RCC 7860 (cell line): ENCODE results near the gene KIF5C.

Source experiments
- DNase-seq: peaks from one replicate; pipeline ENCODE4 v3.0.0-alpha.2; 2015; ENCODE audit warnings: low spot score
- FAIRE-seq: peaks from 2 replicates; lab custom pipeline; 2012; peaks lifted over from hg19 to GRCh38; lab: Jason Lieb, UNC

The KIF5C gene

DNA sequence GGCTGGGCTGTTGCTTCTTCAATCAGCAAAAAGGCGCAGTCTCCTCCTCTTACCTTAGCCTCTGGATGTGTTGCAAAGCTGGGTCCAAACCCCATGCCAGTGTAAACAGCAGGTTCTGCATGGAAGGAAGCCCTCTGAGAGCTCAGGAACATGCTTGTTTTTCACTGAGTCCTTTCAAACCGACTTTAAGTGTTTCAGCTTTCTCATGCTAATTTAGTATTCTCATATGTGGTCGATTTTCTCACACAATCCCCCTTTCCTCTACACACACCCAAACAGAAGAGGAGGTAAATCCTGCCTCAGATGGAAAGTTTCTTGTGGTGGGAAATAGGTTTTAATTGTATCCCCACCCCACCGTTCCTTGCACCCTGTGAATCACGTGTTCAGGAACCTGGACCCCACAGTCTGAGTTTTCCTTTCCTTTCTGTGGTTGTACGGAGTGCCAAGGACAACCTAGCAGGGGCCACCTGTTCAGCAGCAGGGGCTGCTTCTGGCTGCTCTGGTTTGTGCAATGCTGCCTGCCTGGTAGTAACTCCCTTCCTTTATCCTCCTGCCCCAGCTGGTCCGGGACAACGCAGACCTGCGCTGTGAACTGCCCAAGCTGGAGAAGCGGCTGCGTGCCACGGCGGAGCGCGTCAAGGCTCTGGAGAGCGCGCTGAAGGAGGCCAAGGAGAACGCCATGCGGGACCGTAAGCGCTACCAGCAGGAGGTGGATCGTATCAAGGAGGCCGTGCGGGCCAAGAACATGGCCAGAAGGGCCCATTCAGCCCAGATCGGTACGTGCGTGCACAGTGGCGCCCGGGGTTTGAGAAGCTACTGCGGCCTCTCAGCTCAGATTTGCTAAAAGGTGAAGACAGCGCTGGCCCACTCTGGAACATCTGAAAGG, 134.8 kb downstream of the KIF5C start:
- FAIRE-seq (no peak), DNase-seq (no peak)

DNA sequence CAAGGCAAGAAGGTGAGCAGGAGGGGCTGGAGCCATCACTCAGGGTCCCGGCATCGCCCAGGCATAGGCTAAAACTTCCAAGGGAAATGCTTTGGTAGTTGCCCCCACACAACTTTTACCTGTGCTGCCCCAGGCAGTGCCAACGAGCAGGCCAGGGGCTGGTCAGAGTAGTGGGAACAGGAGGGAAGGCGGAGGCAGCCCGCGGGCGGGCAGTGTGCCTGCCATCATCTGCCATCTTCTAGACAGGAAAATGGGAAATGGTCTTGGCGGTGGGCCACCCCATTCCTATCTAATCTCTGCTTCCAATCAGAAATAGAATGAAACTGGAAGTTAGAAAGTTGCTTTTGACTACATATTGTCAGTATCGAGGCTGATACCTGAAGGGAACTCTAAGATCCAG, 137.5 kb downstream of the KIF5C start:
- DNase-seq, result no peak
- FAIRE-seq, result no peak

DNA sequence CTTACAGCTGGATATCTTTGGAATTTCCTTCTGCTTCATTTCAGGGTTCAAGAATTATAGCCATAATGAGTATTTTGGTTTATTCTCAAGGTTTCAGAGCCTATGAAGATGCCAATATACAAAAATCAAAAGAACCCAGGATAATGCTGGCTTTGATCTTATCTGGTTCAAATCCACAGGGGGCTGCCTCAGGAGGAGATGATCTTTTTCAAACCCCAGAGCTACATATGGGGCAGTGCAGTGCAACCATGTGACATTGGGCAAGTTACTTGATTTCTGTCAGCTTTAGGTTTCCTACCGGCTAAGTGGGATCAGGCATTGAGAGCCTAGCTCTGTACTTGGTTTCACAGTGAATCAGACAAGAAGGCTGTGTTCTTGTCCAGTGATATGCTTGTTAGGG, 140.5 kb downstream of the KIF5C start:
- FAIRE-seq, result no peak
- DNase-seq, result no peak

DNA sequence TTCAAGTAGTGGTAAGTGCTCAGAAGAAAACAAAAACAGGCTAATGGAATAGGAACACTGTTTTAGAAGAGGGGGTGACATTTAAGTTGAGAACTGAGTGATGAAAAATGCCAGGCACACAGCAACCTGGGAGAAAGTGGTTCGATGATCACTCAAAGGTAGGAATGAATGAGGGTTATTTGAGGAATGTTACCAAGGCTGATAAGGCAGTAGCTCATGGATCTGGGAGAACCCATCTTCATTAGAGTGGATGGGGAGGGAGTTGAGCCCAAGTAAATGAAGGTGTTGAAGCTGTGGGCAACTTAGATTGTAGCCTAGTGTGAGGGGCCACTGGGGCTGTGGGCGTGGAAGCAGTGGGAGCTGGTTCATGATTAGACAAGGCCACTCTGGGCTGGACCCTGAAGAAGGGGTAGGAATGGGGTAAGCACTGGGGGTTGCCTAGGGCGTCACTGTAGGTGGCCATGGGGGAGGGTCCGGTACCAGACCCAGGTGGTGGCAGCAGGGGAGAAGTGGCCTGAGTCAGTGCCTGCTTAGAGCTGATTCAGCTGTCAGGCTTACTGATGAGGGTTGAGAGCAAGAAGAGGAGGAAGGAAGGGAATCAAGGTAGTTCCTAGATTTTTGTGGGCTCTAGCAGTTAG, 141.0 kb downstream of the KIF5C start:
- DNase-seq (no peak), FAIRE-seq (no peak)

DNA sequence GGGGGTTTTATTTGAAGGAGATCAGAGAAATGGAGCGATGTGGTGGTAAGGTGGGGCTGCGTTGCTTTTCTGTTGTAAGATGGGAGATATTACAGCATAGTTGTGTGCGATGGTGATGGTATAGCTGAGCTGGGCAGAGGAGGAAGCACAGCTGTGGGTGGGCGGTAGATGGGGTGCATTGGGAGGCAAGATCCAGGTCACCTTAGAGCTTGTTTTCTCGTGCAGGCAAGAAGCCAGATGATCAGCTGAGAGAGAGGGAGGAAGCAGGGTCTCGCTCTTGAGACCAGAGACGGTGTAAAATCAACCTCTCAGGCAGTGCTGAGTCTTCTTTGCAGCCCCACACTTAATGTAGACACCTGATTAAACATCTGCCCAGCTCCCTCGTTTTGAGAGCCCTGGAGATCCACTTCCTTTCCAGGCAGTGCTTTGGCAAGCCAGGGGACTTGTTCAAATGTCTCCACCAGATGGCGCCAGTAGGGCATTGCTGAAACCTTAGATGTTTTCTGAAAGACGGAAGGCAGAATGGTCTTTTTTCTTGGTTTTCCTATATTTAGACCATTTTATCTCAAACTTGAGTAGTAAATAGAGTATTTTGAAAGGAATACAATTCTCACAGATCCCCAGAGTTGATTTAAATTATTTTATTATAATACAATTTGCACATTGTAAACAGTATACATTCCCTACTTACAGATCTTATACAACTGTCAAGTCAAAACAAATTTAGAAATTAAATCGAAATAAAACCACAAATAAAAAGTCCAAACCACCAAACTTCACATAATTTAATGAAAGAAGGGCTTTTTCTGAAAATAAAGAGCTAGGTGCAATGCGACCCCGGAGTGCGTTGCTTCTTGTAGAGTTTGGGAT, 142.3 kb downstream of the KIF5C start:
- FAIRE-seq, result no peak

DNA sequence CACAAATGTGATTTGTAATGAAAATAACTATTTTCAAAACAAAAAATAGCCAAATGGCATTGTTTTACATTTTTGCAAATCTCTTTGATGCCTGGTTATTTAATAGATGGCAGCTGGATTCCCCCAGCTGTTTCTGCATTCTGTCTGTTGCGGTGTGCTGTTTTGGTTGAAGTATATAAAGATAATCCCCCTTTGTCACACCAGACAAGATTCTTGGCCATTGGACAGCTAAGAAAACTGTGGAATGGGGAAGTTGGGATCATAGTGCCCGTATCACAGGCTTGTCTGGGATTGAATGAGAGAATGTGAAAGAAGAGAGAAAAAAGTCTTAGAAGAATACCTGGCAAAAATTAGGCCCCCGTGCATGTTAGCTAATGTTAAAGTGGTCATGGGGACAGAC, 144.0 kb downstream of the KIF5C start:
- no peak for FAIRE-seq
- DNase-seq, result no peak

More for the DNA sequence above, 142.3 kb downstream of the KIF5C start:
- DNase-seq, result peak; percentile 27

DNA sequence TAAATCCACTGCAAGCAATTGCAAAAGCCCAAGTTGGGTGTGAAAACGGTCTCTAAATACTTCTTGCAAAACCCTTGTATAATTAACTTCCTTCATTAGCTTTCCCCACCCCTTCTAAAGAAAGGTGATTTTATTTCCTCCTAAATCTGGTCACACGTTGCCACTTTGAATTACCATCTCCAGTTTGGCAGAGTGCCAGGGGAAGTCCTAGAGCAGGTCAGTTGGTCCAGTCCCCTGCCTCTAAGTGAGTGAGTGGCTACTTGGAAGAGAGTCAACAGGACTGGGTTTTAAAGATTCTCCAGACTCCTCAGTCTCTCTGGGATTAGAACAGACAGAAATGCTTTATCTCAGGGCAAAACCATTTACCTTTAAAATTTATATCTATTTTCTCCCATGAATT, 144.7 kb downstream of the KIF5C start:
- DNase-seq (no peak), FAIRE-seq (no peak)

DNA sequence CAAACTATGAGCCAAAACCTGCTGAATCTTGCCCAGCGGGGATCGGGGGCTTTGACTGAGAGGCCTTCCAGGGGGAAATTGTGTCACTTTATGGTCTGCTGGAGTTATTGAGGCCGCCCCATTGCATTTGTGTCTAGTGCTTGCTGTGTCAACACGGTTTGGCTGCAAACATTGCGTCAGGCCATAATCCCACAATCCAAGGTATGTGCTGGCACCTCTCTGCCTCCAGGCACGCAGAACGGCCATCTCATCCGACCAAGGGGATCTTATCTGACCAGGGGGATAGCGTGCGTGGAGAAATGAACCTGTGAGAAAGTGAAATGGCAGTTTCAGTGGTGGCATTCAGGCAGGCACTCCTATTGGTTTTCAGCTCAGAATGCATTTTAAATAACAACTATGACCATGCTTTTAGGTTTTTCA, 145.4 kb downstream of the KIF5C start:
- no peak for FAIRE-seq
- DNase-seq, result no peak

DNA sequence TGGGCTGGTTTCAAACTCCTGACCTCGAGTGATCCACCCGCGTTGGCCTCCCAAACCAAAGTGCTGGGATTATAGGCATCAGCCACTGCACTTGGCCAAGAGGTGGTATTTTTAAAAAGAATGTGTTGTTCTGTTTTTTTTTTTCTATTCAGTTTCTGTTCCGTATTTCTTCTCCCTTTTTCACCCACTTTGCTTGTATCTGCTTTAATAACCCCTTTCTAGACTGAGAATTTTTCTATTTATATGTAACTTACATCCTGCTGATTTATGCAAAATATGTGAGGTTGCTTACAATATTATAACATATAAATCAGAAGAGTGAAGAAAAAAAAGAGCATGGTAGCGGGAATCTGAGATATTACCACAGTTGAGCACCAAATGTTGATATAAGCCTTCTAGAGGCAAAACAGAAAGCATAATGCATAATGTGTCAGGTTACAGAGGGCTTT, 146.3 kb downstream of the KIF5C start:
- no peak for FAIRE-seq

DNA sequence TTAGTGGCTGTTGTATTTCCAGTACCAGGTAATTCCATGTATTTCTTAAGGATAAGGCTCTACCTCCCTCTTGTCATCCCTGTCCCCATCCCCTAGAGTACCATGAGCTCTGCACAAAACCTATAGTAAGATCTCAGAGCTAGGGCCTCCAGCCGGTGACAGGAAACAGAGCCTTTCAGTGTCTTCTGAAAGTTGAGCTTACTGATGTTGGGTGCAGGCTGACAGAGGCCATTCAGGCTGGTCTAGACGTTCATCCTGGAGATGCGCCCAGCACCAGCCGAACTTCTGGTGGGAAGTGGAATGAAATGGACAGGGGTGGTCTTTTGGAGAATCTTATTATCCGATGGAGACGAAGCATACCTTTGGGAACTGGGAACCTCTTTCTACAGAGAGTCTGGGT, 146.7 kb downstream of the KIF5C start:
- FAIRE-seq, result no peak
- no peak for DNase-seq

More for the DNA sequence above, 146.3 kb downstream of the KIF5C start:
- DNase-seq, result no peak

DNA sequence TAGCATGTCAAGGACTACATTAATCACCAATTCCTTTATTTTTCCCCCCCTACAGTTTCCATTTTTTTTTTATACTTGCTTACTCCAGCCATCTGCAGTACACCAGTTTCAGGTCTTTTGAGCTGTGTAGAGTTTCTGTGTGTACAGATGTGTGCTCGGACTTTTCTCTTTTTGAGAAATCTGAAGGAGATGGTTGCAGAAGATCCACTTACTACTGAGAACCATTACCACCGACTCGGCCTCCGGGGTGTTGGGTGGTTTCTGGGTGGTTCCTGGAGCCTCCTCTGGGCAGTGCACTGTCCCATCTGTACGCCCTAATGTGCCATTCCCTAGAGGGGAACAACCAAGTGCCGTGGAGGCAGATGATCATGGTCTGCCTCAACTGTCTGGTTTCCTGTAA, 148.1 kb downstream of the KIF5C start:
- no peak for DNase-seq
- FAIRE-seq, result no peak

DNA sequence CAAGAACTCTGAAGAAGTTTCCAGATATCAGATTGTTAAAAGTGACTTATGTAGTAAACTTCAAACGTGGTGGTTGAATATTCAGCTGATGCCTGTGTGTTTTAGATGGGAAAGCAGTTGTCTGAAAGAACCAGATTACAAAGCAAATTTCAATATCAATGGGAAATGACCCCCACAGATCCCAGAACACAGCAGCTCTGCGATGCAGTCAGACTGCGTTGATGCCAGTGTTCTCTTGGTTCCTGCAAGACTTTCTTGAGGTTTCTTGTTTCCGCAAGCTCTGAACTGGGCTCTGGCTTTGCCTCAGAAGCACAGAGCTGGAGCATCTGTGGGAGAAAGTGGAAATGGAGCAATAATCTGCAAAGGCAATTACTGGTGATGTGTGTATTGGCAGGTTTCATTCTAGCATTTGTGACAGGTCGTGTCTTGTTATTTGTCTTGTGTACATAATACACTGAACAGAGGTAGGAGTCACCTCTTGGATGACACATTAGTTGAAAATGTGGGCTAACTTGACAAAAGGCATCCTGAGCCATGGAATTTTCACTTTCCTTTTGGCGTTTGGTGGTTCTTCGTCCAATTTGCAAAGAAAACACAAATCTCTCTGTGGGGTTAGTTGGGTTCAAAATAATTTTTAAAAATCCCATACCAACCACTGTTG, 152.7 kb downstream of the KIF5C start:
- FAIRE-seq, result no peak

DNA sequence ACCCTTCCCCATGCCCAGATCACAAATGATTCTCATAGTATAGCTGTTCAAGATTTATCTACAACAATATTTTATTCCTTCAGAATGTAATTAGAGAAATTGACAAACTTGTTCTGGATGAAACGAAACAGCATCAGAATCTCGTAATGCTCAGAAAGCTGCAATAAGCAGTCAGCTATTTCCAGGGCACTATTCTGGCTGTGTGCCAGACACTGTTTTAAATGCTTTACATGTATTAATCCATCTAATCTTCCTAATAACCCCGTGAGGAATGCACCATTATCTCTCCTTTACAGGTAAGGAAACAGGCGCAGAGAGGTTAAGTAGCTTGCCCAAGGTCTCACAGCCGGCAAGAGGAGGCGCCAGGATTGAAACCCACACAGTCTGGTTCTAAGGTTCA, 153.3 kb downstream of the KIF5C start:
- FAIRE-seq, result no peak
- DNase-seq, result no peak

More for the DNA sequence above, 152.7 kb downstream of the KIF5C start:
- DNase-seq, result no peak

DNA sequence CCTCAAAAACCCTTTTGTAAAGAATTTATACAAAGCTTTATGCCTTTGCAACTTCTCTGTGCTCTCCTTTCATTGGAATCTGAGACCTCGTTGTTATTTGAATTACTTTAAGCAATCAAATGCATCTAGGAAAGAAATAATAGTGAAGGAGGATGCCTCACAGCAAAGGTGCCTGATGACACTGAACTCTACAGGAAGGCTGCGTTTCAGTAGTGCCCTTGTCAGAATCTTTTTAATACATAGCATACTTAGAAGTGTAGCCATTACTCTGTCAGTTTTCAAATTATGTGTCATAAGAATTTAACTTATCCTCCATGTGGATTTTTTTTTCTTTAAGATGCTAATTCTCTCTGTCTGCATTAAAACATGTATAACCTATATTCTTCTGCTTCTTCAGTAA, 153.9 kb downstream of the KIF5C start:
- no peak for FAIRE-seq
- no peak for DNase-seq

DNA sequence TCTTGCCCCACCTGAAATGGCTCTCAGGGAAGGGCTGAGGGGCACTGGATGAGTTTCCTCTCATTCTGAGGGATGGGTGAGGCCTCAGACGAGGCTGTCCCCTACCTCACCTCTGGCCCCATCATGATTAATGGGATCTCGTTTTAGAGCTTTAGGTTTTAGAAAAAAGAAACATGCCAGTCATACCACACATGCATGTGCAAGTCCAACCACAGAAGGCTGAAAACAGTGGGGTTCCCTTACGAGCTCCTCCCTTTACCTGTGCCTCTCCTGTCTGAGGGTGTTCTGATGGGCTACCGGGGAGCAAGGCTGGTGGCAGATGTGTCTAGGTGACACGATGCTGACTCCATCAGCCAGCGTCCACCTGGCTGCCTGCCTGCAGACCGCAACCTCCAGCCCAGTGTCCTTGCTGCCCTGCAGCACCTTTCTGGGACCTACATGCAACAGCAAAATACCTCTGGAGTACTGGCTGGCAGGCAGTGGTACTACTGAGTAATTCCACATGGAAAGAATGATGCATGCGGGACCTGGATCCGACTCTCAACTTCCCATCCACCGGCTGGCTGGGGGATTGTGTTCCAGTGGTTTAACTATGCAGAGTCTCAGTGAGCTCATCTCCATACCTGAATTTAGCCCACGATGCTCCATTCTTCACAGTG, 154.4 kb downstream of the KIF5C start:
- FAIRE-seq, result no peak
- no peak for DNase-seq

DNA sequence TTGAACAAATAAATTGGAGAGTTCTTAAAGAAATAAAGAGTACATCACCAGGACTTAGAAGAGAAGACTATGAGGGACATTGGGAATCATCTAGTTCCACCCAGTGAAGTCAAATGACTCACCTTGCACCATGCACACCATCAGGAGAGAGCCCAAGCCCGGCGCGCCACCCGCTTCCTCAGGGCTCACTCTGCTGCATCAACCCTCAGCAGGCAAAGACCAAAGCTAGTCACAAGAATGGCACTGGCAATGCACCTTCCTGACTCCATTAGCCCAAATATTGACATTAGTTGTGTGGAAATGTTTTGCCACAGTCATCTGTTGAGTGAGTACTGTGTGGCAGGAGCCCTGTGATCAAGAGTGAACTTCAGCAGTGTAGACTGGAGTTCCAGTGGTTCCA, 156.4 kb downstream of the KIF5C start:
- DNase-seq (no peak), FAIRE-seq (no peak)

DNA sequence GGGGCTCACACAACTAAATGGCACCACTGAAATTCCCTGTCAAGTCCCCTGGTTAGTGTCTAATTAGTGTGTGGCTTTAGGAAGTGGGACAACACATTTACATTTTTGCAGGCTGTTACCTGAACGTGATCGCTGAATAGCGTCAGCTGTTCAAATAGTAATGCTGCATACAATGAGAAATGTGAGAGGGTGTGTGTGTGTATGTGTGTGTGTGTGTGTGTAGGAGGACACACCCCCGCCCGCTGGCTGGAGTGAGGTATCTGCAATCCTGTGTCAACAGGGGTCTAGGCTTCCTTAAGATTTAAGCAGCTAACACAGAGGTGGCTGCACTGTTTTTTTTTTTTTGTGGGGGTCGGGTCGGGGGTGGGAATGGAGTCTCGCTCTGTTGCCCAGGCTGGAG, 158.7 kb downstream of the KIF5C start:
- FAIRE-seq (no peak), DNase-seq (no peak)

DNA sequence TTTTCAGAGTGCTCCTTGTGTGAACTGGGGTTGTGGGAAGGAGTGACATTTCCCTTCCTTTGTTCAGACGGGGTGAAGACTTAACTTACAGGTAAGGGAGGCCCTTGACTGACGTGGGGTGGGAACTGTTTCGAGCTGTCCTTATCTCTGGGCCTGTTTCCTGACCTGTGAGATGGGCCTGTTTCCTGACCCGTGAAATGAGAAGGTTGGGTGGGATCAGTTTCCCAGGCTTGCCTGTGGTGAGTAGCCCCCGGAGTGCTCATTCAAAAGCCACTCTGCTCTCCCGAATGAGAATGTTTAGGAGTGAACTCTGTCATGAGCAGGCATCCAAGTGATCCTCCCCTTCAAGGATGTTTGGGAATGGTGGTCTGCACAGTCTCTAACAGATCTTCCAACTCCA, 159.4 kb downstream of the KIF5C start:
- no peak for DNase-seq
- no peak for FAIRE-seq

DNA sequence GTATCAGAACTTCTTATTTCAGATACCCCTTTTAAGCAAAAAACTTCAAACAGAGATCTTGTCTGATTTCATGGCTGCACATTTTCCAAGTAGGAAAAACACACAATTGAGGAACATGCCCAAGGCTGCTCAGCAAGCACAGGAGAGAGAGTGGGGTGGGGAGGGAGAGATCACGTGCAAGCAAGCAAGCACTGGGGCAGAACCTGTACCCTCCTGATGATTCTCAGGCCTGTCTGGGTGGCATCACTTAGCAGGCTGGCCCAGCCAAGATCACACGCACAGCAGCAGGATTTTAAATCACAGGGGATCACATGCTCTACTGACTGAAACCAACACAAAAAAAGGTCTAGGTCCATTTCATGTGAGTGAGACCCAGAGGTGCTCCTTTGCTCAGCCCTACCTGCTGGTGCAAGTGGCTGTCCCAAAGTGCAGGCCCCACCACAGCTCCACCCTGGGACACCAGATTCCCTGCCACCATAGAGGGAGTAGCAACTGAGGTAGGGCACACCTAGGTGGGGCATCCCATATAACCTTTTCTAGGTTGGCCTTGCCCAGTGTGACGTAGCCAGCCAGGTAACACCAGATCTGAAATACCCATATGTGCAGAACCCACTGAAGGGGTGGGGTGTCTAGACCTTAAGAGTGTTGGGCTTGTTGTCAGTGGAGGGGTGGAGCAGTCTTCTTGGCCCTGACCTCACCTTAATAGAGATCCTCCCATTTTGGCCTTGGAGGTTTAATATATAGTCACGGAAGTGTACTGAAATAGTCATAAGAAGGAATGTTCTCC, 161.7 kb downstream of the KIF5C start:
- DNase-seq (no peak), FAIRE-seq (no peak)
